Neural progenitor cell (in vitro differentiated cells): Measurements from ENCODE around the gene OR2Y1.

Experiments
- CTCF ChIP-seq: fragments of 200-600 bp; sonication (generic); IDR thresholded peaks from 2 replicates; pipeline ENCODE4 v1.5.1; 2017; ENCODE audit warnings: antibody characterized with exemption, mild to moderate bottlenecking
- EZH2 ChIP-seq: fragments of 200-600 bp; sonication (generic); IDR thresholded peaks from 2 replicates; pipeline ENCODE4 v1.6.1; 2017; ENCODE audit warnings: antibody characterized with exemption, mild to moderate bottlenecking, moderate library complexity
- EZH2phosphoT487 ChIP-seq: fragments of 200-600 bp; sonication (generic); IDR thresholded peaks from 2 replicates; pipeline ENCODE4 v1.6.1; 2017; ENCODE audit warnings: antibody characterized with exemption

- TF ChIP-seq CTCF, result no peak
- TF ChIP-seq EZH2, result no peak
- no peak for TF ChIP-seq EZH2phosphoT487
Observed at GRCh38 chr5:180783340-180784052, 43.6 kb upstream of the OR2Y1 start.
